ENCODE measurements around the gene NXNL1.

GRCh38 chr19:17424743-17425365 lies 35.9 kb downstream of the NXNL1 start:
- TF ChIP-seq CTCF (IDR thresholded peaks at IDR 0.05; ENCODE audit: low read depth, low read length, poor library complexity, severe bottlenecking) (peak; percentile 77), EZH2phosphoT487 (IDR thresholded peaks at IDR 0.05; ENCODE audit: borderline replicate concordance, low read length) (no peak)

All from DOHH2 (cell line).